HFFc6 (cell line): ENCODE data around the gene WDPCP. TPM values are rescaled to one million over a fixed set of nuclear protein-coding genes. Genes with fewer than 3 reads are reported as not detected.

Experiments
- DNase-seq: peaks from one replicate; pipeline ENCODE4 v3.0.0-alpha.2; 2018
- H3K27ac Mint-ChIP-seq: 2 replicates; pipeline ENCODE4 v1.8.0; 2020; ENCODE audit warnings: mild to moderate bottlenecking, mixed read lengths
- H3K27me3 Mint-ChIP-seq: 2 replicates; pipeline ENCODE4 v1.8.0; 2021; ENCODE audit warnings: mild to moderate bottlenecking, moderate library complexity, mixed read lengths; ENCODE audit not compliant: insufficient read depth
- H3K36me3 Mint-ChIP-seq: 2 replicates; pipeline ENCODE4 v1.8.0; 2021; ENCODE audit warnings: low read depth, mixed read lengths
- H3K4me1 Mint-ChIP-seq: 2 replicates; pipeline ENCODE4 v1.8.0; 2020; ENCODE audit warnings: low read depth, mixed read lengths
- H3K4me3 Mint-ChIP-seq: 2 replicates; pipeline ENCODE4 v1.8.0; 2020; ENCODE audit warnings: mild to moderate bottlenecking, moderate library complexity, mixed read lengths
- H3K9me3 Mint-ChIP-seq: 2 replicates; pipeline ENCODE4 v1.8.0; 2020; ENCODE audit warnings: mild to moderate bottlenecking, mixed read lengths
- CTCF ChIP-seq: fragments of 200-600 bp; sonication (generic); IDR thresholded peaks from 2 replicates; pipeline ENCODE4 v1.5.0; 2021; ENCODE audit warnings: antibody characterized with exemption, mild to moderate bottlenecking
- total RNA-seq, 6 experiments: library from RNA; stranded (reverse); fragmentation: NEBNext Ultra II Directional; extraction: Animal tissue kit (Norgen Biotek cat#: 25700); gene quantifications; 2 replicates in 1 of 6; 3 replicates in 5 of 6; pipeline ENCODE4 v1.2.3, GENCODE V29; 2021

The WDPCP gene
- total RNA-seq, 6 experiments from 2014 or later = 3.0 to 5.9 (median 4.6) TPM

DNA sequence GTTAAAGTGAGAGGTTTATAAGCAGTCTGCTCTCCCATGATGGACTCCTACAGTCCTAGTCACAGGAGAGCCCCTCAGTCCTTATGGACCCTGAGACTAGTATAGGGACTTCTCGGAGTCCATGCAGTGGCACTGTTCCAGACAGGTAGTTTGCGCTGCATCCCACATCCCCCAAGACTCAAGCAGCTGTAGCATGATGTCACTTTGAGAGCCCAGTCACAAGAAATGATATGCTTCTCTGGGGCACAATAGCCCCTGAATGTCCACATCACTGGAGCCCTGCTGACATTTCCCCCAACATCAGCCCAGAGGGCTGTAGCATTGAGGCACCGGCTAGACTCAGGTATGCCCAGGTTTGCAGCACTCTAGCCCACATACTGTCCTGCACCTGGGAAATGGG, 317.6 kb downstream of the WDPCP start:
- no peaks in the 10 kb centered on the region for H3K4me1 Mint-ChIP-seq
- H3K27me3 Mint-ChIP-seq = no peaks in the 10 kb centered on the region; the same call in 1 of the 2 replicates
- no peak overlapping the region for H3K27ac Mint-ChIP-seq
- H3K9me3 Mint-ChIP-seq = peaks cover 32% of the 10 kb centered on the region
- no peak for TF ChIP-seq CTCF
- H3K4me3 Mint-ChIP-seq = no peak overlapping the region
- peaks cover 19% of the 10 kb centered on the region for H3K36me3 Mint-ChIP-seq
- no peak for DNase-seq

DNA sequence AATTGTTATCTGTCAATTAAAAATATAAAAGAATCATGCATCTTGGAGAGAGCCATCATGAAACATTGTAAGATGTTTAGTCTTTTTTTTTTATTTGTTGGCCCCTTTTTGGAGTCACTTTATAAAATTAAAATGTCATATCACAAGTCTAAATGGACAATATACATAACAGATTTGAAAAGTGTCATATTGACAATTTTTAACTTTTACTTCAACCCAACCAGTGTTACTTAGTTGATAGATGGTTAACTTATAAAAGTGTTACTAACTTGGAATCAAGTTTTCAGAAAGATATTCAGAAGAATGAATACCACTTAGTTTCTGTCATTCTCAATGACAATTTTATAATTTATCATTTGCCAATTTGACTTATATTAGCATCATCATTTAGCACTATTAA, 319.3 kb downstream of the WDPCP start:
- peaks cover 18% of the 10 kb centered on the region for H3K36me3 Mint-ChIP-seq
- H3K27me3 Mint-ChIP-seq = no peaks in the 10 kb centered on the region; the same call in 1 of the 2 replicates
- no peak for DNase-seq
- no peaks in the 10 kb centered on the region for H3K4me1 Mint-ChIP-seq
- H3K4me3 Mint-ChIP-seq = no peak overlapping the region
- TF ChIP-seq CTCF = no peak
- H3K9me3 Mint-ChIP-seq = peaks cover 25% of the 10 kb centered on the region
- H3K27ac Mint-ChIP-seq = no peak overlapping the region

GRCh38 chr2:63261137-63261621, 327.1 kb downstream of the WDPCP start:
- TF ChIP-seq CTCF = no peak

DNA sequence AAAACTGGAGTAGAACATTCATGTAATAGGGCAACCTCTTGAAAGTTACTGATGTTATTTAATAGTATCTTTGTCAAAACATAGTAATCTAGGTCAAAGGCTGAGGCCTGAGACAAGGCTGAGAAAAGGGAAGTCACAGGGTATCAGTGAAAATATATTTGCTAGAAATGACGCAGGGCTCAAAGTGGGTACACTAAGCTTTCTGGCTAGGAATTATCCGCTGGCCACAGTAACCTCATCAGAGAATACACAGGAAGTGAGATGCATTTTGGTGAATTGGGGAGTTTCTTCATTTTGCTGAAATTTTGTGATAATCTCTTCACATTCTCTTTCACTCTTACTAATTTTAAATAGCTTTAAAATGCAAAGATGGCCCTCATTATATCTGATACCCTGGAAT, 330.8 kb downstream of the WDPCP start:
- Mint-ChIP-seq H3K4me1 (no peaks in the 10 kb centered on the region), H3K27ac (no peak overlapping the region), H3K36me3 (no peaks in the 10 kb centered on the region), H3K27me3 (no peaks in the 10 kb centered on the region), H3K9me3 (no peaks in the 10 kb centered on the region), H3K4me3 (no peak overlapping the region)
- DNase-seq = no peak
- no peak for TF ChIP-seq CTCF

More at GRCh38 chr2:63261137-63261621, 327.1 kb downstream of the WDPCP start:
- no peaks in the 10 kb centered on the region for H3K27me3 Mint-ChIP-seq
- H3K9me3 Mint-ChIP-seq = no peaks in the 10 kb centered on the region
- no peak overlapping the region for H3K27ac Mint-ChIP-seq
- H3K36me3 Mint-ChIP-seq = no peaks in the 10 kb centered on the region
- no peaks in the 10 kb centered on the region for H3K4me1 Mint-ChIP-seq
- H3K4me3 Mint-ChIP-seq = no peak overlapping the region
- DNase-seq = no peak

DNA sequence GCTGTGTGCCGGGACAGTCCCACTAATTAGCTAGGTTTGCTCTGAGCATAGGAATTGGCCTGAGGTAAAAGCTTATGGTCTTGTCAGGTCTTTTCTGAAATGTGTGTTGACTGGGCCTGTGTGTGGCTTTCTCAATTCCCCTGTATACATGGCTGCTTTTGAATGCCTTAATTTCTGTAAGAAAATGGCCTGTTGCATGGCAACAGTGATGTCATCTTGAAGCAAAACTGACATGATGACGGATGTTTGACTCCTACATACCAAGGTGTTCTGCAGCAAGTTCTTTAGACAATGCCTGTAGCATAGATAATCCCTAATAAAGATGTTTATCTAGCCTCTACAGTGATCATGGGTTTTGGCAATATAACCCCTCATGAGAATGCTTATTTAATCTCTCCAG, 339.1 kb downstream of the WDPCP start:
- no peaks in the 10 kb centered on the region for H3K36me3 Mint-ChIP-seq
- H3K9me3 Mint-ChIP-seq = no peaks in the 10 kb centered on the region
- DNase-seq = no peak
- no peak for TF ChIP-seq CTCF
- no peak overlapping the region for H3K4me3 Mint-ChIP-seq
- H3K27ac Mint-ChIP-seq = no peak overlapping the region
- H3K4me1 Mint-ChIP-seq = no peaks in the 10 kb centered on the region
- no peaks in the 10 kb centered on the region for H3K27me3 Mint-ChIP-seq

DNA sequence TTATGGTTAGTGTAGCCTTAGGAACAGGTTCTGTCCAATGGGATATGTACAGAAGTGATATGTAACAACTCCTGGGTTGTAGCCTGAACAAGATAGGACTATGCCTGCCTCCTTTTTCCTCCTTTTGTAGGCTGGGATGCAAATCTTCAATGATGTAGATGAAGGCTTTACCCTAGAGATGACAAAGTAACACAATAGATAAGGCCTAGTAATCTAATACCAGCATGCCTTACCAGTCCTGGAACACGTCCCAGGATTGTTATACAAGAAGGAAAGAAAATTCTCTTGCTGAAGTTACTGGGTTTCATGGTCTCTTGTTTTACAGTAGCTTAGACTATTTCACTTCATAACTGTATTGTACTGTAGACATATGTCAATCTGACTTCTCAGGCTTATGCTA, 345.5 kb downstream of the WDPCP start:
- Mint-ChIP-seq H3K4me3 (no peak overlapping the region), H3K4me1 (no peaks in the 10 kb centered on the region), H3K27ac (no peak overlapping the region), H3K27me3 (no peaks in the 10 kb centered on the region), H3K36me3 (no peaks in the 10 kb centered on the region), H3K9me3 (no peaks in the 10 kb centered on the region)
- TF ChIP-seq CTCF = no peak
- DNase-seq = no peak
